Activated gamma-delta T cell treated with anti-CD3 and anti-CD28 coated beads, Interleukin-2, amount 50 U/mL, for 16 hours (primary cell): ENCODE measurements around the gene RFX3.

Source experiments
- DNase-seq: peaks from one replicate; pipeline ENCODE4 v3.0.0-alpha.2; 2020; ENCODE audit warnings: low read depth

Gene RFX3

DNA sequence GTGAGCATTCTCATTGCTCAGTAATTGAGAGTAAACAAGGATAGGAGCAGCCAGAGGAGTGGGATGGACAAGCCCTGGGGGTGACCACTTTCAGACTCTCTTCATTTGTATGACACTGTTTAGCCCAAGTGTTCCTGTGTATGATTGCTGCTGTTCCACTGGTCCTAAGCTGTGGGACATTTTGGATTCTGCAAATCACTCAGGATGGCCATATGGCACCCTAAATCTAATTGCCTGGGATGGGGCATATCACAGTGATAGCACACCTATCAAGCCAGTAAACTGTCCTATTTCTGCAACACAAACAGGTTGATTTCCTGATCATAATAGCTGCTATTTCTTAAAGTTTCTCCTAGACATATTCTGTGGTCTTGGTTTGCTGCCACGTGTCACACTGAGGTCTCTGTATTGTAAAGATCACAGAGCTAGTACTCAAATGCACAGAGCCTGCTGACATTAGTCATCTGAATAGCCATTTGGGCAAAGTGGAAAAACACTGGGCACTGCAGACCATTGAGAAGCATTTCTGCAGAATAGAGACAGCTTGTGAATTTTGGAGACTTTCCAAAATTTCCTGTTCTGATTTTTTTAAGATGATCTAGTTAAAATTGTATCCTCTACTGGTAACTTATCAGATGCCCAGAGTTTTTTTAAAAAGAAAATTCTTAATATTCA, 320.2 kb downstream of the RFX3 start:
- no peak for DNase-seq

DNA sequence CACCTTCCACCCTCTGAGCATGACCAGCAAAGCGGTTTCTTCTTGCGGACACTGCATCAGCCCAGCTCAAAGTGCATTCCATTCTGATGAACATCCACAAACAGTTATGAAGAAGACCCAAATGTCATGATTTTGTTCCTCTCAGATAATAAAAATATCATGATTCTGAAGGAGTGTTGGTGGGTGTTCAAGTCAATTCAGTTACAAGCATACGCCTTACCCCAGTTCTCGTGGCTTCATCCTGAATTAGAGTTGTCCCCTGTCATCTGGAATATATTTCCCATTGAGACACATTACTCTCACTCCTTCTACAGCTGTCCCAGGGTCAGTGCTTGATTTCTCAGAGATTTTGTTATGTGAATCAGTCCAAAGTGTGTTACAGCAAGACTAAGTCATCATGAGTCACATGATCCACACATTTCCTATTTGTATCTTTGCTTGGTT, 325.4 kb downstream of the RFX3 start:
- DNase-seq: no peak

DNA sequence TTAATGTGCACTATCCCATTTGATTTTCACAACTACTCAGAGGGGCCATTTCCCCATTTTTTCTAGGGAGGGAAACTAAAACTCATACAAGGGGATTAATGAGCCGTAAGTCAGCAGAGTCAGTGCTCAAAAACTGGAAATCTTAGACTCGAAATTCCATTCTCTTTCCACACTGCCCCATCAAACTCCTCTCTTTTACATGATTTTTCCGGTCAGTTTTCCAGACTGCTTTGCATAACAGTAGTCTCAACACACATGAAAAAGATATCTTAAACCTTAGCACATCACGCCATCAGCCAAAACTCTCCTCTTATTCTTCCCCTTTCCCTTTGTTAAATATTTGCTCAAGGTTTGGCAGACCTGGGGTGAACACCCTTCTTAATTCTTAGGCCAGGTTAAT, 332.0 kb downstream of the RFX3 start:
- DNase-seq: no peak

DNA sequence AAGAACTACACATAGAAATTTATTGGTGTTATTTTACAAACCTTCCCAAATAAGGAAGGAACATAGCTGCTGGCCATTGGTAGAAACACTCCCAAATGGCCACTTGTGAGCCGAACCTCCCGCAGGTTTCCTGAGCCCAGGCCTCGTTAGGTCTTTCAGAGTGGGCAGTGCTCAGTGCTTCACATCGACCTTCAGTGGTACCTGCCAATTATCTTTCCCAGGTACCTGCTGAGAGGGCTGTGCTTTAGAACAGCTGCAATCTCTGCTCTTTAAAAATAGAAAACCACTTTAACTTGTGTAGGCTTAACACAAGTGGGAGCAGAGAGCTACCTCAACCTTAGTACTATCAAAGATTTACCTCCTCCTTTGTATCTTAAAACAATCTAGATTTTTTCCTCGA, 334.1 kb downstream of the RFX3 start:
- DNase-seq: no peak

DNA sequence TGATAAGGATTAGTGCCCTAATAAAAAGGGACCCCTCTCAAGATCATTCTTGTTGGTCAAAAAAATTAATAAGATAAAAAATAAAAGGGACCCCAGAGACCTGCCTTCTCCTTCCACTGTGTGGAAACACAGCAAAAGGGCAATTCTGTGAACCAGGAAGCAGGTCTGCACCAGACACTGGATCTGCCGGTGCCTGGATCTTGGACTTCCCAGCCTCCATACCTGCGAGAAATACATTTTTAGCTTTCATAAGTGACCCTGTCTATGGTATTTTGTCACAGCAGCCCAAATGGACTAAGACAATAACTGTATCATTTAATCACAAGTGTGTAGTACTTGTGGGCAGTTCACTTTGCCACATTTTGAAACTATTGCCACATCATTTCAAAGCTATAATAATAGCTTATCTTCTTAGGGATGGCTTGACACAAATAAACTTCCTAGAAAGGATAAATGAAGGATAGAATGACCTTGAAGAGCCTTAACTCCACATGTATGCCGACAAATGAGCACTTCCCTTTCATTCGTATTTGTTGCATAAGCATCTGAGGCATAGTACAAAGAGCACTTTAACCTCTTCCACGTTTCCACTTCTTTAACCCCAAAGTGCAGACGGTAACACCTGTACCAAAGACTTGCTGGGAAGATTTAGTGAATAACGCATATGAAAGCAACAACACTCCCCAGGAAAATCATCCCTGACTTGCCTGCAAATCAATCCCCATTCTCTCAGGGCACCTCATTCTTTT, 336.5 kb downstream of the RFX3 start:
- DNase-seq: no peak

DNA sequence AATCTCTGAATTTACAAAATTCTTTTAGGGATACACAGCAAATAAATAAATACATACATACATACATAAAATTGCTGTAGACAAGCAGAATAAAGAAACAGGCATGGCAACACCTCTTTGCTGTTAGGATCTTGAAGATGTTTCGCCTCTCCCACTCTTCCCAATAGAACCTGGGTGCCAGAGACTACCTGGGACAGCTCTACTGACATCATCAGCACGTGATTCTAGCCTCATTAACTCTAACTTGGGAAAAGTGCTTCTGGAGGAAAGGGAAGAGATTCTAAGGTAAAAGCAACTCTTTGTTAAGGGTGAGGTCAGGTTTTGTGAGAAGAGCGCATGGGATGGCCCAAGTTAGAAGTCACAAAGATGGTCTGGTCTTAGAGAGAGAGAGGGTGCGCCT, 339.1 kb downstream of the RFX3 start:
- no peak for DNase-seq

DNA sequence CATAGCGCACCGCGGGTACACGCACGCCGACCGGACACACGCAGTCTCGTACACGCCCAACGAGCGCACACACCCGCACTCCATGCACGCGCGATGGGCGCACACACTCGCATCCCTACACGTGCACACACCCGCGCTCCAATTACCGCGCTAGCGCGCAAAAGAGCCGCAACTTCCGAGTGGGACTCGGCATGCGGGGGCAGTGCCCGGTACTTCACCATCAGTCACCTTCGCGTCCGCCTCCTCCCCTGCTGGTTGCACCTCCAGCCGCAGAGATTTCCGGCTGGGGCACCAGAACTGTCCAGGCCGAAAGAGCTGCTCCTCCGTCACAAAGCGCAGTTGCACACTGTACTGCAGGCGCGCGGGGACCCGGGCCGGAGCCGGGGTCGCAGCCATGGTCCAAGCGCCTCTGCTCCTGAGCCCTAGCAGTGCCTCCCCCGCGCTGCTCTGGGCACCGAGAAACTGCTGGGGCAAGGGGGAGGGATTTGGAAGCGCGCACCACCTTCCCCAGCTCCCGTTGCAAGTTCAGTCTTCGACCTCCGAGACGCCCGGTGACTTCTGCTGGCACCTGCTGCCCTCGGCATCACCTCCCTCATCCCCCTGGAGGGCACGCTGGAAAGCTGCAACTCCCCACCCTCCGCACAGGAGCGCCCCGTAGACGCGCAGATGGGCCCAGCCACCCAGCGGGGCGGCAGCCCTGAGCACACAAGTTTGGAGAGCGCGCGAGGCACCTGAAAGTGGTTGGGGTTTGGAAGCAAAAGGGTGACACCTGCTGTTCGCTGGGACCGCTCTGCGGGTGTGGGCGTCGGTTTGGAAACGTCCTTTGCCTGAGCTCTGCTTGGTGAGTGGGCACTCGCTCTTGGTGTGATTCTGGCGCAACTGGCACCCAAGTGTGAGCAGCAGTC, 344.5 kb downstream of the RFX3 start:
- no peak for DNase-seq

DNA sequence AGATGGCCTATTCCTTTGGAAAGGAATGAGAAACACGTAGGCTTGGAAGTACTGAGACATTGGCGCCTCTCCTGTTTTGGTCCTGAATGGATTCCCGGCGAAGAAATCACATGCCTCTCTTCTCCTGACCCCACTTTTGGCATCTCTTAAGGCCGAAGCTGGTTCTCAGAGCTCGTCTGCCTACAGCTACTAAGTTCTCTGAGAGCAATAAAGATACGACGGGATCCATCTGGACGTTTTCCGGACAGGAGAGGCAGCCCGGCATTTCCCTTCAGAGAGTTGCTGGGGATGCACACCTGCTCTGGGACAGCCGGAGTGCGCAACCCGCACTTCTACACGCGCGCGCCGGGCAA, 345.1 kb downstream of the RFX3 start:
- no peak for DNase-seq

DNA sequence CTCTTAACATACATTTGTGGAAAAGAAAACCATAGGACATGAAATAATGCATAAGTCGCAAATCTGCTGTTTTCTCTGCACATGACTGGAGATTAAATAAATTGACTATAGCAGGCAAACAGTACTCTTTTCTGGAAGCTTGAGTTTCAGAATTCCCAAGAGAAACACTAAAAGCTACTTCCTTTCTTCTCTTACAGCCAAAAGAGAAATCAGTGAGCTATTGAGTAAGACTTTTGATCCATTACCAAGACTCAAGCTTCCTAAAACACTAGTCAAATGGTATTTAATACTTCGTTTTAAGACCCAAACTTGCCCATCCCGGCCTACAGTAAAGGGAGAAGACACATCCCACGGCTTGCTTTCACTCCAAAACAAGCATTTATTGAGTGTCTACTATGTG, 346.1 kb downstream of the RFX3 start:
- DNase-seq: no peak

DNA sequence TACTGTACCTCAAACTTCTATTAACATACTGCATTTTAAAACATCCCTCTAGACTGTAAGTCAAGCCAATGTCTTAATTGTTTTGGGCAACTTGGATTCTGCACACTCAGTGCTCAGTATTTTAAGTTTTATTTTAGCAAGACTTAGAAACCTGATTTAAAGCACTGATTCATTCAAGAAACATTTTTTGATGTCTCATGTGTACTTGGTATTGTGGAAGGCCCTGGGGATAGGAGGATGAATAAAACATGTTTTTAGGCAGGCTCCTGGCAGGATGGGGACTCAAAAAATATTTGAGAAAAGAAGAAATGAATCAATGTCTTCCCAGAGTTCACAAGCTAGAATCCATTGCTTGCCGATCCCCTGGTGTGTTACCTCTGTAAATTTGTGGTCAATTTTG, 347.9 kb downstream of the RFX3 start:
- no peak for DNase-seq

DNA sequence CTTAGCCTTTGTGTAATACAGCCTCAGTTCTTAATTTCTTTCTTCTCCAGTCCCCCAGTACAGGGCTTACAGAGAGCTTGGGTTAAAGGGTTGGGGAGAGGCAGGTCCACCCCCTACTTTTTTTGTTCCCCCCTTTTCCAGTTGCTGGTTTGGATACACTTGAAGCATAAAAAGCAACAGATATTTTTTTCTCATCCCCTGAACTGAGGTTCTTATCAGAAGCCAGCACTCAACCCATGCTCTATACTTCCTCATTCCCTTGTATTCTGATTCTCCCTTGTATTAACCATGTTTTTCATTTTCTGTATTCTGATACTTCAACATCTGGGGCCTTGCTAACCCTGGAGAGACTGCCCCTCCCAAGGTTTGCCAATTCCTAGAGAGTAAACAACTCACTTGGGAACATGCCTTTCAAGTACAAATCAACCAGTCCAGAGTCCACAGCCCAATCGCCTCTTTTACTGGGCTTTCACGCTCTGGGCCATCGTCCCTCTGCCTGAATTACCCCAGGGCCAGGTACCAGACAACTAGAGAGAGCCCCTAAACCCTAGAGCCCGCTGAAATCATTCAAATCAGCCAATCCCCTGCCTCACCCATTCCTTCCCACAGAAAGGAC, 348.5 kb downstream of the RFX3 start:
- DNase-seq: no peak

DNA sequence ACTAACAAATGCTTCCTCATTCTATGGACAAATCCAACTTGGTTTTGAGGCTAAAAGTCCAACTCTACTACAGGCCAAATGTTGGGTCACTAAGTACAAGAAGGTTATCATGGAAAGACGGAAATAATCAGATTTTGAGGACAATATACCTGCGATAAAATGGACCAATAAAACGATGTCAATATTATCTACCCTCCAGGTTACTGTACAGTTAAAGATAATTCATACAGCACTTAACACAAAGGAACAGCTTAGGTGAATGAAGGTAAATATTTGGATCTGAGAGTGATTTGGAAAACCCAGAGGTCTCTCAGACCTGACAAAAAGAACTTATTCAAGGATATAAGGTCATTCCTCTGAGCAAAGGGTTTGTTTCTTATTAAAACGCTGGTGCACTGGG, 352.4 kb downstream of the RFX3 start:
- DNase-seq: no peak

DNA sequence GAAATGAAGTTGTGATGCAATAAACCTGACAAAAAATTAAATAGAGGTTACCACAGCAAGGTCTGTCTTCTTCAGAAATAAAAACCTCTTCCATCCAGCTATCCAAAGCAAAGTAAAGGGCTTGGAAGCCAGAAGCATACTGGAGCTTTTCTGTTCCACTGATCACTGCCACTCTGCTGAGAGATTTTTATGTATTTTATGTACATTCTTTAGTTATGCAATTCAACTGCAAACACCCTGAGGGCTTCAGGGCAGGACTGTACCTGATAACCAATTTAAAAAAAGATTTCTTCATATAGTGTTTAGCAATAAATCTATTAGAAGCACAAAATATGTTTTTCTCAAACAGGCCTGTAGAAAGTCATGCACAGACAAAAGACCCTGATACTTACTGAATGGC, 355.0 kb downstream of the RFX3 start:
- no peak for DNase-seq
